GM12878 (cell line): ENCODE data around the gene GLT6D1. TPM values are rescaled to one million over a fixed set of nuclear protein-coding genes. Genes with fewer than 3 reads are reported as not detected.

Experiments
- ATAC-seq: fragments of 200-7000 bp; cut with Tn5 transposase; 3 replicates; pipeline ENCODE4 v1.9.1; 2020; ENCODE audit warnings: mild to moderate bottlenecking, moderate library complexity
- BruUV-seq: library from RNA; stranded (reverse); fragments of 400-500 nt; replicated peaks from 2 replicates; lab custom pipeline; 2021; lab: Mats Ljungman, UMichigan
- CTCF ChIA-PET: fragments of 300-600 bp; sonication (Branson Sonifier 250); formaldehyde crosslinking; extraction: SDS; loops from one replicate; lab custom pipeline; 2021; ENCODE audit warnings: inconsistent platforms; lab: Yijun Ruan, JAX
- POLR2A ChIA-PET: fragments of 350-600 bp; formaldehyde crosslinking; extraction: SDS; loops from one replicate; lab custom pipeline; 2021; ENCODE audit warnings: inconsistent platforms; lab: Charles Lee
- RAD21 ChIA-PET: fragments of 300-600 bp; sonication (Branson Sonifier 250); formaldehyde crosslinking; loops from one replicate; lab custom pipeline; 2023; ENCODE audit warnings: antibody characterized with exemption; ENCODE audit not compliant: unreplicated experiment; lab: Charles Lee
- SMC1A ChIA-PET: fragments of 300-600 bp; sonication (Branson Sonifier 250); formaldehyde crosslinking; loops from one replicate; lab custom pipeline; 2023; ENCODE audit not compliant: unreplicated experiment, uncharacterized antibody; lab: Charles Lee
- DNase-seq: peaks from one replicate; pipeline ENCODE4 v3.0.0-alpha.2; 2011; ENCODE audit warnings: low read depth, low spot score
- FAIRE-seq: peaks from 3 replicates; lab custom pipeline; 2011; peaks lifted over from hg19 to GRCh38; lab: Jason Lieb, UNC
- H2AFZ ChIP-seq: 2 replicates; pipeline ENCODE4 v1.6.0; 2011; ENCODE audit warnings: low read depth, low read length, control low read depth; ENCODE audit not compliant: control insufficient read depth
- H3K27ac ChIP-seq: 2 replicates; pipeline ENCODE4 v1.5.1; 2011; ENCODE audit warnings: control low read depth; ENCODE audit not compliant: control insufficient read depth, insufficient read depth
- H3K27me3 ChIP-seq, 2 experiments: replicated peaks in 1 of 2; 2 replicates each; pipeline versions ENCODE4 v1.6.0 to v1.6.1; 2011; ENCODE audit warnings: low read length in 1 of 2; ENCODE audit not compliant: control insufficient read depth in 2 of 2, insufficient read depth in 2 of 2
- H3K36me3 ChIP-seq, 2 experiments: 2 replicates each; pipeline ENCODE4 v1.5.1; 2011; ENCODE audit warnings: low read length in 1 of 2; ENCODE audit not compliant: control insufficient read depth in 2 of 2, insufficient read depth in 2 of 2
- H3K4me1 ChIP-seq: 2 replicates; pipeline ENCODE4 v1.6.1; 2011; ENCODE audit warnings: mild to moderate bottlenecking, low read length, moderate library complexity, mixed read lengths; ENCODE audit not compliant: control insufficient read depth, insufficient read depth
- H3K4me2 ChIP-seq: 2 replicates; pipeline ENCODE4 v1.6.0; 2011; ENCODE audit warnings: control low read depth; ENCODE audit not compliant: control insufficient read depth, insufficient read depth
- H3K4me3 ChIP-seq: fragments of 200-600 bp; sonication (generic); 2 replicates; pipeline ENCODE4 v1.5.1; 2016
- H3K79me2 ChIP-seq: 2 replicates; pipeline ENCODE4 v1.6.0; 2011; ENCODE audit warnings: low read length; ENCODE audit not compliant: control insufficient read depth, insufficient read depth
- H3K9ac ChIP-seq: 2 replicates; pipeline ENCODE4 v1.8.0; 2011; ENCODE audit warnings: low read length, control low read depth, mixed read lengths; ENCODE audit not compliant: control insufficient read depth, insufficient read depth
- H3K9me3 ChIP-seq: replicated peaks from 3 replicates; pipeline ENCODE4 v1.5.1; 2011; ENCODE audit warnings: mild to moderate bottlenecking, low read length; ENCODE audit not compliant: control insufficient read depth, insufficient read depth
- H4K20me1 ChIP-seq: 2 replicates; pipeline ENCODE4 v1.6.0; 2011; ENCODE audit not compliant: control insufficient read depth, insufficient read depth
- CBX5 ChIP-seq: sonication (generic); IDR thresholded peaks from 2 replicates; pipeline ENCODE4 v1.6.1; 2016; ENCODE audit warnings: low read depth, moderate library complexity, mild to moderate bottlenecking, inconsistent platforms
- E2F8 ChIP-seq: fragments of 450-650 bp; IDR thresholded peaks from 2 replicates; pipeline ENCODE4 v1.6.1; 2018; ENCODE audit warnings: mild to moderate bottlenecking, low read depth, moderate library complexity; ENCODE audit not compliant: partially characterized antibody
- ETV6 ChIP-seq, 2 experiments: fragments of 450-650 bp in 1 of 2; IDR thresholded peaks in 1 of 2; conservative IDR thresholded peaks in 1 of 2; 2 replicates each; pipeline ENCODE4 v1.6.1; 2014; ENCODE audit warnings: antibody characterized with exemption in 1 of 2, borderline replicate concordance in 1 of 2, low read depth in 1 of 2, mild to moderate bottlenecking in 1 of 2, moderate library complexity in 1 of 2
- GATAD2B ChIP-seq: fragments of 450-650 bp; conservative IDR thresholded peaks from 2 replicates; pipeline ENCODE4 v1.6.1; 2017; ENCODE audit warnings: low read depth, mild to moderate bottlenecking, moderate library complexity
- MEF2B ChIP-seq: fragments of 450-650 bp; IDR thresholded peaks from 2 replicates; pipeline ENCODE4 v1.6.1; 2018; ENCODE audit warnings: mild to moderate bottlenecking, moderate library complexity; ENCODE audit not compliant: partially characterized antibody, poor library complexity, severe bottlenecking
- POLR2AphosphoS5 ChIP-seq: IDR thresholded peaks from 2 replicates; pipeline ENCODE4 v1.6.1; 2011; ENCODE audit warnings: mild to moderate bottlenecking, low read length, inconsistent platforms
- POU2F2 ChIP-seq: IDR thresholded peaks from 3 replicates; pipeline ENCODE4 v1.6.1; 2011; ENCODE audit warnings: low read depth, mild to moderate bottlenecking, low read length, borderline replicate concordance
- RBBP5 ChIP-seq: fragments of 200-600 bp; sonication (generic); conservative IDR thresholded peaks from 2 replicates; pipeline ENCODE4 v1.6.1; 2016
- SMARCA5 ChIP-seq: fragments of 450-650 bp; IDR thresholded peaks from 2 replicates; pipeline ENCODE4 v1.6.1; 2017; ENCODE audit warnings: mild to moderate bottlenecking
- SUZ12 ChIP-seq: fragments of 200-600 bp; sonication (generic); IDR thresholded peaks from one replicate; pipeline ENCODE4 v1.6.1; 2018; ENCODE audit warnings: antibody characterized with exemption, mild to moderate bottlenecking; ENCODE audit not compliant: unreplicated experiment
- TAF1 ChIP-seq: IDR thresholded peaks from 2 replicates; pipeline ENCODE4 v1.6.1; 2011; ENCODE audit warnings: mild to moderate bottlenecking, low read depth, low read length, borderline replicate concordance
- YBX1 ChIP-seq: fragments of 450-650 bp; IDR thresholded peaks from 2 replicates; pipeline ENCODE4 v1.6.1; 2016; ENCODE audit warnings: antibody characterized with exemption
- WGBS: methylation state at CpG from one replicate; pipeline ENCODE4 v1.1.6; 2016; ENCODE audit warnings: low lambda C conversion rate; ENCODE audit not compliant: insufficient replicate concordance, insufficient coverage; ENCODE audit errors: missing lambda C conversion rate; 5-methylcytosine and 5-hydroxymethylcytosine counted together
- in situ Hi-C: fragments of 300-500 bp; cut with MboI; formaldehyde crosslinking; loops from 9 replicates; pipeline ENCODE4 v1.14.3; 2018; ENCODE audit warnings: mixed read lengths
- intact Hi-C: fragments of 100-400 bp; cut with micrococcal nuclease; formaldehyde crosslinking; loops from one replicate; pipeline ENCODE4 v1.14.2; 2022; ENCODE audit not compliant: unreplicated experiment
- polyA plus RNA-seq, 11 experiments: library from polyadenylated mRNA; depleted of rRNA in 4 of 11; unstranded in 6 of 11; stranded (reverse) in 5 of 11; fragments of >200 nt; fragmentation: Nextera tagmentation in 4 of 11; fragmentation: Illumina TruSeq in 1 of 11; extraction: Ambion mirVana in 4 of 11; extraction: Trizol in 1 of 11; gene quantifications; 1 replicate in 1 of 11; 2 replicates in 10 of 11; pipeline versions ENCODE4 v1.2.1 to v1.2.3, GENCODE V29; 2011 to 2016; ENCODE audit warnings: inconsistent platforms in 2 of 11, missing spikeins in 2 of 11, low read depth in 1 of 11
- total RNA-seq, 4 experiments: library from RNA; depleted of rRNA in 3 of 4; stranded (reverse); fragments of >200 nt in 3 of 4; fragmentation: Illumina TruSeq in 1 of 4; extraction: Trizol in 1 of 4; gene quantifications; 2 replicates each; pipeline versions ENCODE4 v1.2.1 to v1.2.3, GENCODE V29; 2013 to 2021
- TF ChIP-seq, protein P1 (sequence below): IDR thresholded peaks from 2 replicates; pipeline ENCODE4 v1.6.1; 2012; ENCODE audit warnings: improper control_type of control experiment, low read depth, low read length; ENCODE audit not compliant: insufficient replicate concordance

The GLT6D1 gene
- total and polyA plus RNA-seq, 10 of the 15 experiments (the other 5 are each of a cell fraction or from before 2014, with no cell fraction given) = not detected

DNA sequence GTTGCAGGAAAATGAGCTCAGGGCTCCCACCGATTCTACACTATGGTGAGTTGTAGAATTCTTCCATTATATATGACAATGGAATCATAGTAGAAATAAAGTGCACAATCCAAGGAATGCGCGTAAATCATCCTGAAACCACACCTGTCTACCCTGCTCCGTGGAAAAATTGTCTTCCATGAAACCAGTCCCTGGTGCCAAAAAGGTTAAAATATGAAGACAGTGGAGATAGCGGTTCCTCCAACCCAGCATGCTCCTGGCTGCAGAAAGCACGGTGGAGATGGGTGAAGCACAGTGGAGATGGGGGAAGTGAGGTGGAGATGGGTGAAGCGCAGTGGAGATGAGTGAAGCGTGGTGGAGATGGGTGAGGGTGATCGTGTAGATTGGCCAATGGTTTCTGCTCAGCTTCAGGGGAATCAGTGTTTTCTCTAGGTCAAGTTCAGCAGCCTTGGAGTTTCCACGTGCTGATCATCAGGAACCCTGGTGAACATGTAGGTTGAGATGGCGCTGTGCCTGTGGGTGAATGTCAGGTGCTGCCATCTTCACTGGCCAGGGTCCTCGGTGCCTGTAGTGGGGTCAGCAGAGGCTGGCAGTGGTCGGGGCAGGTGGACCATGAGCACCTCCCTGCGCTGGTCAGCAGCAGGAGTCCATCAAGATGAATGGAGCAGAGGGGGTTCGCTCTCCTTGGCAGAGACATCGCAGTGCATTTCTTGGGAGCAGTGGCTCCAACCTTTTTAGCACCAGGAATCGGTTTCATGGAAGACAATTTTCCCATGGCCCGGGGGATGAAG, 57.5 kb downstream of the GLT6D1 start (continued):
- no peak for TF ChIP-seq POLR2AphosphoS5

DNA sequence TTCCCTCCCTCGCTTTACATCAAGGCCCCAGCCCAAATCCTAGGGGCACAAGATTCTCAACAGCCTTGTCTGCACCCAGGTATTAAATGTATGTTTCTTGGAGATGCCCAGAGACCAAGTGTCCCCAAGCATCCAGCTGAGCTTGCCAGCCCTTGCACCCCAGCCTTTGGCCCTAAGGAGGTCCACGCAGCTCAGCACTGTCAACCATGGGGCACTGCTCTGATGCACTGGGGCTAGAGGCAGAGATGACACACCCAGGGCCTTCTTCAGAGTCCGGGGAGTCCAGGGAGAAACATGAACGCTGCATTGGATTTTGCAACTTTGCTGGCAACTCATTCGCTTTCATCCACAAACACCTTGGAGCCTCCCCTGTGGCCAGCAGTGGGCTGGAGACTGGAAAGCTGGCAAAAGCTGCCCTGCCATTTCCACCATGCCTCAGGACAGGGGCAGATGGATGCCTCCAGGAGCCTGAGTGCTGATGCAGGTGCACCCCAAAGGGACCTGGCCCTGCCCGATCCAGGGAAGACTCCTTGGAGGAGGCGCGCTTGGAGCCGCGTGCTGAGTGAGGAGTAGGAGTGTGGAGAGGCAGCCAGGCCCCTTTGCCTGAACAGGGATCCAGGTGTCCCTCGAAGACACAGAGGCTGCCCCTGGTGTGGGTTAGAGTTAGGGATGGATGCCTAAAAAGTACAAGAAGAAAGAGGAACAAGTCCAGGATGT, 58.5 kb downstream of the GLT6D1 start:
- FAIRE-seq (no peak), ATAC-seq (no peak), DNase-seq (no peak)
- no peaks in the 10 kb centered on the region for H3K79me2 ChIP-seq
- H3K9ac ChIP-seq = no peak overlapping the region
- H4K20me1 ChIP-seq = no peaks in the 10 kb centered on the region
- no peak overlapping the region for H3K4me3 ChIP-seq
- H3K4me2 ChIP-seq = no peak overlapping the region
- ChIA-PET RAD21 (no interaction called here), SMC1A (no interaction called here), CTCF (no interaction called here), POLR2A (no interaction called here)
- H3K27ac ChIP-seq = no peak overlapping the region
- no peaks in the 10 kb centered on the region for H3K27me3 ChIP-seq
- in situ Hi-C loops (no loop called here), intact Hi-C loops (no loop called here)
- H3K36me3 ChIP-seq = no peaks in the 10 kb centered on the region
- H2AFZ ChIP-seq = no peak overlapping the region
- no peaks in the 10 kb centered on the region for H3K4me1 ChIP-seq
- BruUV-seq = no TSS peak
- no peaks in the 10 kb centered on the region for H3K9me3 ChIP-seq
- 58% methylated on average over 11 of the region's 11 CpGs for WGBS
- TF ChIP-seq, protein P1, sequence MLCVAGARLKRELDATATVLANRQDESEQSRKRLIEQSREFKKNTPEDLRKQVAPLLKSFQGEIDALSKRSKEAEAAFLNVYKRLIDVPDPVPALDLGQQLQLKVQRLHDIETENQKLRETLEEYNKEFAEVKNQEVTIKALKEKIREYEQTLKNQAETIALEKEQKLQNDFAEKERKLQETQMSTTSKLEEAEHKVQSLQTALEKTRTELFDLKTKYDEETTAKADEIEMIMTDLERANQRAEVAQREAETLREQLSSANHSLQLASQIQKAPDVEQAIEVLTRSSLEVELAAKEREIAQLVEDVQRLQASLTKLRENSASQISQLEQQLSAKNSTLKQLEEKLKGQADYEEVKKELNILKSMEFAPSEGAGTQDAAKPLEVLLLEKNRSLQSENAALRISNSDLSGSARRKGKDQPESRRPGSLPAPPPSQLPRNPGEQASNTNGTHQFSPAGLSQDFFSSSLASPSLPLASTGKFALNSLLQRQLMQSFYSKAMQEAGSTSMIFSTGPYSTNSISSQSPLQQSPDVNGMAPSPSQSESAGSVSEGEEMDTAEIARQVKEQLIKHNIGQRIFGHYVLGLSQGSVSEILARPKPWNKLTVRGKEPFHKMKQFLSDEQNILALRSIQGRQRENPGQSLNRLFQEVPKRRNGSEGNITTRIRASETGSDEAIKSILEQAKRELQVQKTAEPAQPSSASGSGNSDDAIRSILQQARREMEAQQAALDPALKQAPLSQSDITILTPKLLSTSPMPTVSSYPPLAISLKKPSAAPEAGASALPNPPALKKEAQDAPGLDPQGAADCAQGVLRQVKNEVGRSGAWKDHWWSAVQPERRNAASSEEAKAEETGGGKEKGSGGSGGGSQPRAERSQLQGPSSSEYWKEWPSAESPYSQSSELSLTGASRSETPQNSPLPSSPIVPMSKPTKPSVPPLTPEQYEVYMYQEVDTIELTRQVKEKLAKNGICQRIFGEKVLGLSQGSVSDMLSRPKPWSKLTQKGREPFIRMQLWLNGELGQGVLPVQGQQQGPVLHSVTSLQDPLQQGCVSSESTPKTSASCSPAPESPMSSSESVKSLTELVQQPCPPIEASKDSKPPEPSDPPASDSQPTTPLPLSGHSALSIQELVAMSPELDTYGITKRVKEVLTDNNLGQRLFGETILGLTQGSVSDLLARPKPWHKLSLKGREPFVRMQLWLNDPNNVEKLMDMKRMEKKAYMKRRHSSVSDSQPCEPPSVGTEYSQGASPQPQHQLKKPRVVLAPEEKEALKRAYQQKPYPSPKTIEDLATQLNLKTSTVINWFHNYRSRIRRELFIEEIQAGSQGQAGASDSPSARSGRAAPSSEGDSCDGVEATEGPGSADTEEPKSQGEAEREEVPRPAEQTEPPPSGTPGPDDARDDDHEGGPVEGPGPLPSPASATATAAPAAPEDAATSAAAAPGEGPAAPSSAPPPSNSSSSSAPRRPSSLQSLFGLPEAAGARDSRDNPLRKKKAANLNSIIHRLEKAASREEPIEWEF = no peak
- no peak for TF ChIP-seq SUZ12
- TF ChIP-seq TAF1 = no peak
- no peak for TF ChIP-seq GATAD2B
- no peak for TF ChIP-seq MEF2B
- TF ChIP-seq E2F8 = no peak
- no peak for TF ChIP-seq POU2F2
- TF ChIP-seq YBX1 = no peak
- TF ChIP-seq ETV6 (conservative IDR thresholded peaks at IDR 0.05 in 1 of 2, IDR thresholded peaks at IDR 0.05 in 1 of 2; ENCODE audit: borderline replicate concordance in 1 of 2, low read depth in 1 of 2) = no peak
- no peak for TF ChIP-seq CBX5
- TF ChIP-seq RBBP5 = no peak
- TF ChIP-seq SMARCA5 = no peak
